ENCODE results near the gene BAZ2B. TPM values are rescaled to one million over a fixed set of nuclear protein-coding genes. Genes with fewer than 3 reads are reported as not detected.
"Not testable (repeated sequence)": the region's sequence is repeated elsewhere in the genome, so short reads cannot be mapped to it uniquely, and the experiment has no call there.

Gene BAZ2B
- 108 TPM for total RNA-seq (ENCODE audit: insufficient read depth, low replicate concordance)

GRCh38 chr2:159616286-159616701 is at the start of gene BAZ2B:
TSS of gene BAZ2B (minus strand) at chr2:159616548. CDS start at chr2:159478719, 137,829 bp downstream.
- DNase-seq (ENCODE audit: low spot score), result peak; percentile 83

GRCh38 chr2:159661286-159661685 is 44.9 kb upstream of the BAZ2B start:
- DNase-seq (ENCODE audit: low spot score), result no peak

GRCh38 chr2:159658881-159659873 is 42.8 kb upstream of the BAZ2B start:
- no peak for DNase-seq (ENCODE audit: low spot score)

- DNase-seq (ENCODE audit: low spot score), result no peak
These were observed 37.6 kb upstream of the BAZ2B start for GRCh38 chr2:159653962-159654361.

- DNase-seq (ENCODE audit: low spot score), result no peak
These were observed 35.5 kb upstream of the BAZ2B start for GRCh38 chr2:159651884-159652283.

GRCh38 chr2:159650574-159650973 is 34.2 kb upstream of the BAZ2B start:
- no peak for DNase-seq (ENCODE audit: low spot score)

- no peak for DNase-seq (ENCODE audit: low spot score)
These were observed 32.3 kb upstream of the BAZ2B start for GRCh38 chr2:159648643-159649042.

GRCh38 chr2:159647667-159648066 is 31.3 kb upstream of the BAZ2B start:
- DNase-seq (ENCODE audit: low spot score), result no peak

- no peak for DNase-seq (ENCODE audit: low spot score)
These were observed 23.8 kb upstream of the BAZ2B start for GRCh38 chr2:159640176-159640575.

- DNase-seq (ENCODE audit: low spot score), result no peak
These were observed 23.4 kb upstream of the BAZ2B start for GRCh38 chr2:159639712-159640111.

- DNase-seq (ENCODE audit: low spot score), result no peak
These were observed 22.7 kb upstream of the BAZ2B start for GRCh38 chr2:159639071-159639470.

GRCh38 chr2:159637988-159638501 is 21.7 kb upstream of the BAZ2B start:
- no peak for DNase-seq (ENCODE audit: low spot score)

- DNase-seq (ENCODE audit: low spot score), result no peak
These were observed 20.9 kb upstream of the BAZ2B start for GRCh38 chr2:159637240-159637639.

GRCh38 chr2:159635006-159635789 is 18.9 kb upstream of the BAZ2B start:
- DNase-seq (ENCODE audit: low spot score), result no peak

- DNase-seq (ENCODE audit: low spot score), result no peak
These were observed 16.9 kb upstream of the BAZ2B start for GRCh38 chr2:159633219-159633618.

- not testable (repeated sequence) for DNase-seq (ENCODE audit: low spot score)
These were observed 9.3 kb upstream of the BAZ2B start for GRCh38 chr2:159625628-159626027.

GRCh38 chr2:159623436-159623835 is 7.1 kb upstream of the BAZ2B start:
- no peak for DNase-seq (ENCODE audit: low spot score)

GRCh38 chr2:159622966-159623365 is 6.6 kb upstream of the BAZ2B start:
- DNase-seq (ENCODE audit: low spot score), result no peak

- no peak for DNase-seq (ENCODE audit: low spot score)
These were observed 4.4 kb upstream of the BAZ2B start for GRCh38 chr2:159620796-159621195.

- peak; percentile 44 for DNase-seq (ENCODE audit: low spot score)
These were observed 1.3 kb upstream of the BAZ2B start for GRCh38 chr2:159617646-159618045.

- no peak for DNase-seq (ENCODE audit: low spot score)
These were observed 752 bp upstream of the BAZ2B start for GRCh38 chr2:159617100-159617499.
